IMR-90 (cell line): Measurements from ENCODE around the gene RASA1. TPM values are rescaled to one million over a fixed set of nuclear protein-coding genes. Genes with fewer than 3 reads are reported as not detected.

Experiments used
- ATAC-seq: fragments of 200-7000 bp; cut with Tn5 transposase; 2 replicates; pipeline ENCODE4 v1.9.1; 2020; ENCODE audit warnings: low read depth, mild to moderate bottlenecking, moderate library complexity
- BruUV-seq: library from RNA; stranded (reverse); fragments of 400-500 nt; replicated peaks from 2 replicates; lab custom pipeline; 2021; lab: Mats Ljungman, UMichigan
- CTCF ChIA-PET: fragments of 300-600 bp; formaldehyde crosslinking; extraction: SDS; loops from one replicate; lab custom pipeline; 2021; ENCODE audit warnings: antibody characterized with exemption; lab: Yijun Ruan, JAX
- POLR2A ChIA-PET: fragments of 300-600 bp; sonication (Branson Sonifier 250); formaldehyde crosslinking; loops from one replicate; lab custom pipeline; 2022; ENCODE audit warnings: antibody characterized with exemption; ENCODE audit not compliant: unreplicated experiment; lab: Charles Lee
- DNase-seq: peaks from one replicate; pipeline ENCODE4 v3.0.0; 2013
- H2AFZ ChIP-seq: replicated peaks from 2 replicates; pipeline ENCODE3; 2013; ENCODE audit warnings: low read length, mild to moderate bottlenecking; ENCODE audit not compliant: poor library complexity
- H2AK5ac ChIP-seq: 2 replicates; pipeline ENCODE4 v1.6.1; 2013; ENCODE audit warnings: low read depth, low read length, inconsistent platforms
- H2AK9ac ChIP-seq: replicated peaks from 2 replicates; pipeline ENCODE3; 2013; ENCODE audit warnings: mild to moderate bottlenecking, low read depth, low read length, moderate library complexity; ENCODE audit not compliant: poor library complexity
- H2BK120ac ChIP-seq: 2 replicates; pipeline ENCODE4 v1.6.1; 2013; ENCODE audit warnings: low read depth, low read length, inconsistent platforms
- H2BK15ac ChIP-seq: 3 replicates; pipeline ENCODE4 v1.6.1; 2013; ENCODE audit warnings: low read depth, low read length, inconsistent platforms
- H2BK20ac ChIP-seq: 2 replicates; pipeline ENCODE4 v1.6.1; 2013; ENCODE audit warnings: low read depth, mild to moderate bottlenecking, inconsistent platforms, low read length, moderate library complexity
- H2BK5ac ChIP-seq: 2 replicates; pipeline ENCODE4 v1.6.1; 2013; ENCODE audit warnings: mild to moderate bottlenecking, low read depth, low read length, inconsistent platforms; ENCODE audit not compliant: poor library complexity, severe bottlenecking
- H3K14ac ChIP-seq: replicated peaks from 2 replicates; pipeline ENCODE4 v1.6.1; 2013; ENCODE audit warnings: low read depth, low read length, inconsistent platforms
- H3K18ac ChIP-seq: 2 replicates; pipeline ENCODE4 v1.6.1; 2013; ENCODE audit warnings: low read depth, low read length, control low read depth
- H3K23ac ChIP-seq: 2 replicates; pipeline ENCODE4 v1.6.1; 2013; ENCODE audit warnings: low read depth, low read length, inconsistent platforms
- H3K27ac ChIP-seq: 2 replicates; pipeline ENCODE4 v1.5.1; 2013; ENCODE audit warnings: mild to moderate bottlenecking, control low read depth, low read length; ENCODE audit not compliant: insufficient read depth
- H3K27me3 ChIP-seq: 2 replicates; pipeline ENCODE4 v1.6.1; 2013; ENCODE audit warnings: low read length; ENCODE audit not compliant: control insufficient read depth, insufficient read depth
- H3K36me3 ChIP-seq: 2 replicates; pipeline ENCODE4 v1.6.1; 2013; ENCODE audit warnings: low read length, mixed read lengths; ENCODE audit not compliant: control insufficient read depth, insufficient read depth
- H3K4ac ChIP-seq: 2 replicates; pipeline ENCODE4 v1.6.1; 2013; ENCODE audit warnings: low read depth, low read length, inconsistent platforms
- H3K4me1 ChIP-seq: 2 replicates; pipeline ENCODE4 v1.6.1; 2013; ENCODE audit warnings: low read length, mixed read lengths; ENCODE audit not compliant: control insufficient read depth, insufficient read depth
- H3K4me2 ChIP-seq: 2 replicates; pipeline ENCODE4 v1.6.1; 2013; ENCODE audit warnings: low read depth, mild to moderate bottlenecking, control low read depth, low read length, moderate library complexity
- H3K4me3 ChIP-seq: 2 replicates; pipeline ENCODE4 v1.5.1; 2013; ENCODE audit warnings: low read depth, mild to moderate bottlenecking, control low read depth, low read length, moderate library complexity; ENCODE audit not compliant: insufficient read depth
- H3K56ac ChIP-seq: 2 replicates; pipeline ENCODE4 v1.6.1; 2013; ENCODE audit warnings: low read length, inconsistent platforms; ENCODE audit not compliant: insufficient read depth; ENCODE audit errors: extremely low read depth
- H3K79me1 ChIP-seq, 2 experiments: 2 replicates each; pipeline ENCODE4 v1.6.1; 2013; ENCODE audit warnings: low read length in 2 of 2, inconsistent platforms in 1 of 2, low read depth in 1 of 2
- H3K9ac ChIP-seq: 2 replicates; pipeline ENCODE4 v1.6.1; 2013; ENCODE audit warnings: low read depth, low read length, control low read depth
- H3K9me1 ChIP-seq: 2 replicates; pipeline ENCODE4 v1.6.1; 2013; ENCODE audit warnings: low read length, inconsistent platforms; ENCODE audit not compliant: insufficient read depth
- H3K9me3 ChIP-seq: 2 replicates; pipeline ENCODE4 v1.6.1; 2013; ENCODE audit warnings: low read length; ENCODE audit not compliant: control insufficient read depth, insufficient read depth
- H4K20me1 ChIP-seq: 2 replicates; pipeline ENCODE4 v1.6.1; 2013; ENCODE audit warnings: low read length, inconsistent platforms; ENCODE audit not compliant: insufficient read depth
- H4K5ac ChIP-seq: 2 replicates; pipeline ENCODE4 v1.6.1; 2013; ENCODE audit warnings: mild to moderate bottlenecking, low read depth, low read length, control low read depth
- H4K8ac ChIP-seq, 2 experiments: 2 replicates each; pipeline ENCODE4 v1.6.1; 2013; ENCODE audit warnings: low read depth in 2 of 2, low read length in 2 of 2, control low read depth in 1 of 2, inconsistent platforms in 1 of 2
- H4K91ac ChIP-seq: 2 replicates; pipeline ENCODE4 v1.6.1; 2013; ENCODE audit warnings: low read depth, low read length, inconsistent platforms; ENCODE audit not compliant: insufficient read depth
- CTCF ChIP-seq: conservative IDR thresholded peaks from 2 replicates; pipeline ENCODE4 v1.5.1; 2012; ENCODE audit warnings: mild to moderate bottlenecking, low read depth, low read length, improper control_type of control experiment
- MXI1 ChIP-seq: IDR thresholded peaks from 2 replicates; pipeline ENCODE4 v1.6.1; 2012; ENCODE audit warnings: low read depth, mild to moderate bottlenecking, low read length, moderate library complexity, borderline replicate concordance
- NFE2L2 ChIP-seq: fragments of 150-350 bp; IDR thresholded peaks from 2 replicates; pipeline ENCODE4 v1.6.1; 2016; ENCODE audit warnings: low read depth, mild to moderate bottlenecking, low read length
- POLR2A ChIP-seq: IDR thresholded peaks from 2 replicates; pipeline ENCODE4 v1.6.1; 2012; ENCODE audit warnings: mild to moderate bottlenecking, low read depth, low read length
- WGBS, 2 experiments: methylation state at CpG; one replicate each; pipeline versions ENCODE4 v1.1.5 to v1.1.7; 2013; ENCODE audit warnings: missing lambda C conversion rate in 2 of 2; ENCODE audit not compliant: insufficient read length in 1 of 2; ENCODE audit errors: extremely low coverage in 2 of 2; 5-methylcytosine and 5-hydroxymethylcytosine counted together
- dilution Hi-C: fragments of 300-500 bp; cut with HindIII; formaldehyde crosslinking; loops from one replicate; pipeline ENCODE4 v1.14.3; 2018; ENCODE audit warnings: low sequenced_read_pairs; ENCODE audit not compliant: unreplicated experiment
- in situ Hi-C: fragments of 300-500 bp; cut with MboI; formaldehyde crosslinking; loops from 3 replicates; pipeline ENCODE4 v1.14.3; 2019; ENCODE audit warnings: low sequenced_read_pairs, inconsistent platforms, mixed read lengths
- intact Hi-C: fragments of 100-400 bp; cut with micrococcal nuclease; formaldehyde crosslinking; loops from 2 replicates; pipeline ENCODE4 v1.10.0; 2022
- polyA plus RNA-seq, 3 experiments: library from polyadenylated mRNA; depleted of rRNA; stranded (reverse); fragments of >200 nt; gene quantifications; 2 replicates each; pipeline ENCODE4 v1.2.3, GENCODE V29; 2012; ENCODE audit warnings: low replicate concordance in 1 of 3
- total RNA-seq: library from RNA; depleted of rRNA; stranded (reverse); fragments of >200 nt; gene quantifications from 2 replicates; pipeline ENCODE4 v1.2.3, GENCODE V29; 2012

RASA1 gene
- total and polyA plus RNA-seq, 2 of the 4 experiments (the other 2 are of a cell fraction) = 37.6 to 45.7 TPM

DNA sequence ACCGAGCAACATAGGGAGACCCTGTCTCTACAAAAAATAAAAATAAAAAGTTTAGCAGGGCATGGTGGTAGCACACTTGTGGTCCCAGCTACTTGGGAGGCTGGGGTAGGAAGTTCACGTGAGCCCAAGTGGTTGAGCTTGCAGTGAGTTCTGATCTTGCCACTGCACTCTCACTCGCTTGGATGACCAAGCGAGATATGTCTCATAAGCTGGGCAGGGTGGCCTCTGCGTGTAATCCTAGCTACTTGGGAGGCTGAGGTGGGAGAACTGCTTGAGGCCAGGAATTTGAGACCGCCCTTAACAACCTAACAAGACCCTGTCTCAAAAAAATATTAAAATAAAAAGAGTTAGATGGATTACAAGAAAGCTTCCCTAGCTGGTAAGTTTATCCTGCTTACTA lies 32.5 kb downstream of the RASA1 start:
- peaks cover 16% of the 10 kb centered on the region for H3K4me1 ChIP-seq
- POLR2A ChIA-PET = no interaction called here
- H3K9ac ChIP-seq = no peak overlapping the region
- peak overlapping the region; percentile 52 for H2AFZ ChIP-seq
- peak overlapping the region in 1 of 2 experiments; percentile 52; a peak in 1 of 4 replicates for H4K8ac ChIP-seq
- H2BK15ac ChIP-seq = no peak overlapping the region
- peak overlapping the region; percentile 81 for H2BK20ac ChIP-seq
- in situ Hi-C loops = no loop called here
- peaks cover 3 to 57% of the 10 kb centered on the region in 2 experiments; a peak in 3 of 4 replicates for H3K79me1 ChIP-seq
- no peaks in the 10 kb centered on the region for H3K9me3 ChIP-seq
- no peak overlapping the region for H2AK9ac ChIP-seq
- peak overlapping the region; percentile 25 for H4K91ac ChIP-seq
- H4K5ac ChIP-seq = peak overlapping the region; percentile 57; the same call in 1 of the 2 replicates
- intact Hi-C loops = no loop called here
- peak overlapping the region; percentile 10; the same call in 1 of the 2 replicates for H3K56ac ChIP-seq
- no peaks in the 10 kb centered on the region for H3K27me3 ChIP-seq
- dilution Hi-C loops = no loop called here
- no TSS peak for BruUV-seq
- peak overlapping the region; percentile 27 for H3K27ac ChIP-seq
- H3K18ac ChIP-seq = peak overlapping the region; percentile 11; the same call in 1 of the 2 replicates
- ATAC-seq (no peak), DNase-seq (no peak)
- peaks cover 9% of the 10 kb centered on the region for H3K9me1 ChIP-seq
- H3K4me3 ChIP-seq = no peak overlapping the region
- peak overlapping the region; percentile 81 for H2AK5ac ChIP-seq
- 0 out of 2 replicates have a peak overlapping the region, but pooled peaks have one; percentile 31 for H3K23ac ChIP-seq
- CTCF ChIA-PET = no interaction called here
- H3K36me3 ChIP-seq = peaks cover 4% of the 10 kb centered on the region
- H2BK5ac ChIP-seq = peak overlapping the region; percentile 87
- no CpG with 5 or more reads among the region's 6 CpGs for WGBS, 2 experiments
- H3K4ac ChIP-seq = peak overlapping the region; percentile 75
- TF ChIP-seq MXI1 (no peak), NFE2L2 (no peak), POLR2A (no peak), CTCF (no peak)
- H3K4me2 ChIP-seq = no peak overlapping the region
- H2BK120ac ChIP-seq = peak overlapping the region; percentile 51
- H3K14ac ChIP-seq = peak overlapping the region; percentile 48; the same call in 1 of the 2 replicates
- peaks cover 29% of the 10 kb centered on the region for H4K20me1 ChIP-seq
